Measurements from ENCODE around the gene TRPM2.

TRPM2 gene
- total RNA-seq: 3.0 to 5.0 reads per million in 2 donors

- DNase-seq: peak in 2 of 5 experiments; percentile 19 to 75
Observed at GRCh38 chr21:44353191-44353970, at the start of gene TRPM2. Gene TRPM2, plus strand, starts transcription at chr21:44353621. Its CDS starts 80 bp downstream, at chr21:44353701.

- DNase-seq: no peak
Observed at GRCh38 chr21:44304011-44304616, 49.3 kb upstream of the TRPM2 start.

GRCh38 chr21:44304877-44305293 lies 48.5 kb upstream of the TRPM2 start:
- DNase-seq: peak in 4 of 5 experiments; percentile 10 to 49 (median 24)

GRCh38 chr21:44305691-44306090 lies 47.7 kb upstream of the TRPM2 start:
- no peak for DNase-seq

- DNase-seq: no peak
Observed at GRCh38 chr21:44306936-44307704, 46.3 kb upstream of the TRPM2 start.

- no peak for DNase-seq
Observed at GRCh38 chr21:44310628-44311507, 42.6 kb upstream of the TRPM2 start.

- DNase-seq: no peak
Observed at GRCh38 chr21:44312089-44312488, 41.3 kb upstream of the TRPM2 start.

GRCh38 chr21:44312716-44313115 lies 40.7 kb upstream of the TRPM2 start:
- DNase-seq: no peak

GRCh38 chr21:44313451-44313850 lies 40.0 kb upstream of the TRPM2 start:
- no peak for DNase-seq

- no peak for DNase-seq
Observed at GRCh38 chr21:44314128-44314527, 39.3 kb upstream of the TRPM2 start.

GRCh38 chr21:44314561-44314960 lies 38.9 kb upstream of the TRPM2 start:
- DNase-seq: no peak

- no peak for DNase-seq
Observed at GRCh38 chr21:44315691-44316203, 37.7 kb upstream of the TRPM2 start.

- no peak for DNase-seq
Observed at GRCh38 chr21:44316277-44316900, 37.0 kb upstream of the TRPM2 start.

GRCh38 chr21:44317241-44317782 lies 36.1 kb upstream of the TRPM2 start:
- no peak for DNase-seq

GRCh38 chr21:44317871-44318270 lies 35.5 kb upstream of the TRPM2 start:
- DNase-seq: no peak

GRCh38 chr21:44318489-44319285 lies 34.7 kb upstream of the TRPM2 start:
- no peak for DNase-seq

- DNase-seq: no peak
Observed at GRCh38 chr21:44319407-44320065, 33.9 kb upstream of the TRPM2 start.

- no peak for DNase-seq
Observed at GRCh38 chr21:44320847-44321246, 32.6 kb upstream of the TRPM2 start.

GRCh38 chr21:44321846-44322450 lies 31.5 kb upstream of the TRPM2 start:
- DNase-seq: no peak
